Gastrocnemius medialis (tissue), 4 donors: ENCODE data around the gene BCAP29.

Experiments
- POLR2A ChIP-seq, 2 donors: fragments of 450-650 bp; IDR thresholded peaks; one replicate each; pipeline ENCODE4 v1.6.1; 2017; ENCODE audit warnings: antibody characterized with exemption in 2 of 2, mild to moderate bottlenecking in 2 of 2, moderate library complexity in 2 of 2
- TF ChIP-seq, protein P1 (sequence below), 5 experiments: fragments of 450-650 bp in 3 of 5; fragments of 200-600 bp in 2 of 5; sonication (generic) in 2 of 5; IDR thresholded peaks in 4 of 5; conservative IDR thresholded peaks in 1 of 5; 1 replicate in 4 of 5; 2 replicates in 1 of 5; pipeline ENCODE4 v1.5.1; 2016 to 2019; ENCODE audit warnings: antibody characterized with exemption in 5 of 5, mild to moderate bottlenecking in 3 of 5, moderate library complexity in 3 of 5

DNA sequence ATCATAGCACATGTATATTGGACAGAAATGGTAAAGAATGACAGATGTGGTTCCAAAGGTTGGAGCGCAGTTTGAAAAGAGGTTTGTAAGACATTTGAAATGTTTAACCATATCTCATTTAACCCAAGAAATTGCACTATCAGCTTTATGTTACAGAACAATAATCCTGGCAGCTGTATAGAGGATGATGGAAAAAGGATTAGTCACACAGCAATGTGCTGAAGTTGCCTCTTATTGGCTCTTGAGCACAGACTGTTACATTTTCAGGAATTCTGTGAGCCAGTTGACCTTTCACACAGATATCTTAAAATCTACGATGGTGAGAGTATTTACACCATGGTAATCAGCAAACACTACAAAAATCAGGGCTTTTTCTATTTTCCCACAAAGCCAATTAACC lies 20.2 kb upstream of the BCAP29 start:
- TF ChIP-seq POLR2A (IDR thresholded peaks at IDR 0.05) = no peak
- TF ChIP-seq, protein P1, sequence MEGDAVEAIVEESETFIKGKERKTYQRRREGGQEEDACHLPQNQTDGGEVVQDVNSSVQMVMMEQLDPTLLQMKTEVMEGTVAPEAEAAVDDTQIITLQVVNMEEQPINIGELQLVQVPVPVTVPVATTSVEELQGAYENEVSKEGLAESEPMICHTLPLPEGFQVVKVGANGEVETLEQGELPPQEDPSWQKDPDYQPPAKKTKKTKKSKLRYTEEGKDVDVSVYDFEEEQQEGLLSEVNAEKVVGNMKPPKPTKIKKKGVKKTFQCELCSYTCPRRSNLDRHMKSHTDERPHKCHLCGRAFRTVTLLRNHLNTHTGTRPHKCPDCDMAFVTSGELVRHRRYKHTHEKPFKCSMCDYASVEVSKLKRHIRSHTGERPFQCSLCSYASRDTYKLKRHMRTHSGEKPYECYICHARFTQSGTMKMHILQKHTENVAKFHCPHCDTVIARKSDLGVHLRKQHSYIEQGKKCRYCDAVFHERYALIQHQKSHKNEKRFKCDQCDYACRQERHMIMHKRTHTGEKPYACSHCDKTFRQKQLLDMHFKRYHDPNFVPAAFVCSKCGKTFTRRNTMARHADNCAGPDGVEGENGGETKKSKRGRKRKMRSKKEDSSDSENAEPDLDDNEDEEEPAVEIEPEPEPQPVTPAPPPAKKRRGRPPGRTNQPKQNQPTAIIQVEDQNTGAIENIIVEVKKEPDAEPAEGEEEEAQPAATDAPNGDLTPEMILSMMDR (IDR thresholded peaks at IDR 0.05 in 4 of 5, conservative IDR thresholded peaks at IDR 0.05 in 1 of 5) = no peak
